Neural crest cell (in vitro differentiated cells): ENCODE results near the gene RAMP3. TPM values are rescaled to one million over a fixed set of nuclear protein-coding genes. Genes with fewer than 3 reads are reported as not detected.
A peak's percentile ranks its signal among the peaks of the same experiment; 100 is the strongest.

ENCODE experiments used
- DNase-seq: peaks from one replicate; pipeline ENCODE4 v3.0.0; 2021; ENCODE audit warnings: low read depth, mixed read lengths, low spot score
- H3K27ac Mint-ChIP-seq: one replicate; pipeline ENCODE4 v1.8.0; 2021; ENCODE audit warnings: mild to moderate bottlenecking, mixed read lengths; ENCODE audit not compliant: unreplicated experiment
- H3K27me3 Mint-ChIP-seq: 2 replicates; pipeline ENCODE4 v1.8.0; 2021; ENCODE audit warnings: low read depth, mild to moderate bottlenecking, mixed read lengths
- H3K36me3 Mint-ChIP-seq: 2 replicates; pipeline ENCODE4 v1.8.0; 2021; ENCODE audit warnings: low read depth, mild to moderate bottlenecking, mixed read lengths
- H3K4me1 Mint-ChIP-seq: 2 replicates; pipeline ENCODE4 v1.8.0; 2021; ENCODE audit warnings: mixed read lengths
- H3K4me3 Mint-ChIP-seq: one replicate; pipeline ENCODE4 v1.8.0; 2021; ENCODE audit warnings: mild to moderate bottlenecking, mixed read lengths
- H3K9me3 Mint-ChIP-seq: 2 replicates; pipeline ENCODE4 v1.8.0; 2021; ENCODE audit warnings: mixed read lengths
- total RNA-seq: library from RNA; stranded (reverse); gene quantifications from 2 replicates; pipeline ENCODE4 v1.2.1, GENCODE V29; 2021
- TF ChIP-seq, protein P1 (sequence below): fragments of 200-600 bp; sonication (generic); conservative IDR thresholded peaks from 2 replicates; pipeline ENCODE4 v1.5.0; 2021; ENCODE audit warnings: antibody characterized with exemption, mild to moderate bottlenecking

RAMP3 gene
- total RNA-seq, 1 donor from 2014 or later, result not detected

DNA sequence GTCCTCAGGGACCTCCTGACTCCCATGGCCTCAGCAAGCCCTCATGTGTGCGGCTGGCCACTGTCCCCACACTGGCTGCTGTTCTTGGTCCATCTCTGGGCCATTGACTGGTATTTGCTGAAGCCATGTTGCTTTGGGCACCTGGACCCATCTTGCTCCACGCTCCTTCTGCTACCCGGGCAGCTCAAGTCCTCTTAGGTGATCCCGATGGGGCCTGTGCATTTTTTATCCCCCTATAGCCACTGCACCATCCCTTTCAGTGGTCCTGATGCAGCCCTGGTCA is 16.7 kb downstream of the RAMP3 start:
- Mint-ChIP-seq H3K36me3 (no peaks in the 10 kb centered on the region), H3K9me3 (no peaks in the 10 kb centered on the region), H3K27me3 (no peaks in the 10 kb centered on the region), H3K27ac (no peak overlapping the region), H3K4me1 (no peaks in the 10 kb centered on the region), H3K4me3 (no peak overlapping the region)
- TF ChIP-seq, protein P1, sequence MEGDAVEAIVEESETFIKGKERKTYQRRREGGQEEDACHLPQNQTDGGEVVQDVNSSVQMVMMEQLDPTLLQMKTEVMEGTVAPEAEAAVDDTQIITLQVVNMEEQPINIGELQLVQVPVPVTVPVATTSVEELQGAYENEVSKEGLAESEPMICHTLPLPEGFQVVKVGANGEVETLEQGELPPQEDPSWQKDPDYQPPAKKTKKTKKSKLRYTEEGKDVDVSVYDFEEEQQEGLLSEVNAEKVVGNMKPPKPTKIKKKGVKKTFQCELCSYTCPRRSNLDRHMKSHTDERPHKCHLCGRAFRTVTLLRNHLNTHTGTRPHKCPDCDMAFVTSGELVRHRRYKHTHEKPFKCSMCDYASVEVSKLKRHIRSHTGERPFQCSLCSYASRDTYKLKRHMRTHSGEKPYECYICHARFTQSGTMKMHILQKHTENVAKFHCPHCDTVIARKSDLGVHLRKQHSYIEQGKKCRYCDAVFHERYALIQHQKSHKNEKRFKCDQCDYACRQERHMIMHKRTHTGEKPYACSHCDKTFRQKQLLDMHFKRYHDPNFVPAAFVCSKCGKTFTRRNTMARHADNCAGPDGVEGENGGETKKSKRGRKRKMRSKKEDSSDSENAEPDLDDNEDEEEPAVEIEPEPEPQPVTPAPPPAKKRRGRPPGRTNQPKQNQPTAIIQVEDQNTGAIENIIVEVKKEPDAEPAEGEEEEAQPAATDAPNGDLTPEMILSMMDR, result no peak
- no peak for DNase-seq

DNA sequence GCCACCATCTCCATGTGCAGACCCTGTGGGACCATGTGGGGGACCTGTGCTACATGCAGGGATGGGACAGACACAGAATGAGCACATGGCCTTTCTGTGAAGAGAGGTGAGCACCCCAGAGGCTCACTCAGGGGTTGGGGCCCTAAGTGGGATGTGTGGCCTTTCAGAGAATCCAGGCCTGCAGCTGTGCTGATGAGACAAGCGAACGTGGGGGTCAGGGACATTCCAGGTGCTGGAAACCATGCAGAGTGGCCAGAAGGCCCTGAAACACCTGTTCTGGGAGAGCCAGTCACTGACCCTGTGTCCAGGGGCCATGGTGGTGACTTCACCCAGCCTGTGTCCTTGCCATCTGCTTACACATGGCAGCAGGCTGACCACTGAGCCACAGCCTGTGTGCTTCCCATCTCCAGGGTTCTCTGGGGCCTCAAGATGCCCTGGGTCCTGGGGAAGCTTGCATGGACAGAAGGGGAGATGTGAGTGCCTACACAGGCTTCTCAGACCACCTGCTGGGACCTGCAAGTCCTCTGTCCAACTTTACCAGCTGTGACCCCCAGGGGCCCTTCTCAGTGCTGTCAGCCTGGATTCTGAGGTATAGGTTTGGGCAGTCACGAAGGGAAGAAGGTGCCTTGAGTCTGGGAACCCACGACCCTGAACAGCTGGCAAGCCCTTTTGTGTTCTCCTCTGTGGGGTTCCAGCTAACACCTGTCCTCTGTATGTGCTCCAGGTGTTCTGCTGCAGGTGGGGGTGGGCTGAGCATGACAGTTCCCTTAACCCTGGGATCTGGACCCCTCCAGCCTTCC is 17.6 kb downstream of the RAMP3 start:
- Mint-ChIP-seq H3K9me3 (no peaks in the 10 kb centered on the region), H3K36me3 (no peaks in the 10 kb centered on the region), H3K4me1 (no peaks in the 10 kb centered on the region), H3K27me3 (no peaks in the 10 kb centered on the region), H3K27ac (peak overlapping the region; percentile 71), H3K4me3 (no peak overlapping the region)
- DNase-seq, result no peak
- TF ChIP-seq, protein P1, result no peak

DNA sequence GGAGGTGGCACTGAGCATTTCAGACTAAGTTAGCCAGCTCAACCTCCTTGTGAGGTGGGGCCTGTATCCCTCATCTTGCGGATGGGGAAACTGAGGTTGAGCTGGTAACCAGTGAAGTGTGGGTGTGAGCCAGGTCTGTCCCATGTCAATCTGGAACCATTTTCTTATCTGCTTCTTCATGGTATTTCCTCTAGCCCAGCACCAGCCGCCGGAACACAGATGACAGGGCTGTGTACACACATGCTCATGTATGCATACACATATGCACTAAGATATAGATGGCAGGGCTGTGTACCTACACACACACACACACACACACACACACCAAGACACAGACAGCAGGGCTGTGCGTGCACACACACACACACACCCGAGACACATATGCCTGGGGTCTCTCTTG is 18.5 kb downstream of the RAMP3 start:
- TF ChIP-seq, protein P1, result no peak
- Mint-ChIP-seq H3K9me3 (no peaks in the 10 kb centered on the region), H3K27ac (no peak overlapping the region), H3K4me3 (no peak overlapping the region), H3K4me1 (no peaks in the 10 kb centered on the region), H3K27me3 (no peaks in the 10 kb centered on the region), H3K36me3 (no peaks in the 10 kb centered on the region)
- DNase-seq, result no peak

DNA sequence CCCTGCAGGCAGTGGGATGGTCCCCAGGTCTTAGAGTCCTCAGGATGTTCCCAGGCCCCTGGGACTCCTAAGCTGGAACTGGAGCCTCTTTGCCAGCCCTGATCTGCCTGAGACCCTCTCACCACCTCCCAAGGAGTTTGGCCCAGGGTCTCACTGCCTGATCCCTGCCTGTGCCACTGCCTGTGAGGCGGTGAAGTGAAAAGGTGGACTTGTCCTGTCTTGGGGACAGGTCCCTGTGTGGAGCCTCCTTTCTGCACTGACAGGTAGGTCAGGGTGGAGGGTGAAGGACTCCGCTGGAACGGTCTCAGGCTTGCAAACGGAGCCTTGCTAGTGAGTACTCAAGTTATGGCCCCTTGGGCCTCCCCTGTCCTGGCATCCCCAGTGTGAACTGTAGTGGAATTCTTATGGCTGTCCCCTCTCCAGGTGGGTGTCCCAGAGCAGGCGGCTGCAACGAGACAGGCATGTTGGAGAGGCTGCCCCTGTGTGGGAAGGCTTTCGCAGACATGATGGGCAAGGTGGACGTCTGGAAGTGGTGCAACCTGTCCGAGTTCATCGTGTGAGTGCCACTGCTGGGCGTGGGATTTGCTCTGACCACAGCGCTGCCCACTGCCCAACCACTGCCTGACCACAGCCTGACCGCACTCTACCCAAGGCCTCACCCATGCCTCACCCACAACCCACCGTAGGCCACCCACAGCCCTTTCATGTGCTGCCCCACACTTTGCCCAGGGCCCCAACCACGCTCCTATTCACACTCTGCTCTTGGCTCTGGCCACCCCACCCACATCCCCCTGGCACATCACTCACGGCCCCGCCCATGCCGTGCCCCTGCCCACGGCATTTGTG is 19.5 kb downstream of the RAMP3 start:
- DNase-seq, result no peak
- Mint-ChIP-seq H3K27ac (no peak overlapping the region), H3K4me1 (no peaks in the 10 kb centered on the region), H3K9me3 (no peaks in the 10 kb centered on the region), H3K27me3 (no peaks in the 10 kb centered on the region), H3K4me3 (no peak overlapping the region), H3K36me3 (no peaks in the 10 kb centered on the region)
- TF ChIP-seq, protein P1, result no peak

DNA sequence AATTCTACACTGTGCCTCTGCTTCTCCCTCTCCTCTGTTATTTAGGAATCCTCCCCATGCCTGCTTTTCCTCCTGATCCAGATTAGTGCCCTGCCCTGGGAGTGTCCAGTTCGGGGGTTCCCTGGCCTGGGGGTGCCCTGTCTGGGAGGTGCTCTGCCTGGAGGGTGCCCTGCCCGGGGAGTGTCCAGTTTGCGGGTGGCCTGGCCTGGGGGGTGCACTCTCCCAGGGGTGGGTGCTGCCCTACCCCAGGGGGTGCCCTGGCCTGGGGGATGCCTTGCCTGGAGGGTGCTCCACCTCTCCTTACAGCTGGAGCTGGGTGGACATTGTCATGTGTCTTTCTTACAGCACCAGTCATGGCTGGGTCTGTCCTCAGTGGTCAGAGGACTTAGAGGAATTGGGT is 20.2 kb downstream of the RAMP3 start:
- Mint-ChIP-seq H3K36me3 (no peaks in the 10 kb centered on the region), H3K27ac (no peak overlapping the region), H3K27me3 (no peaks in the 10 kb centered on the region), H3K4me3 (no peak overlapping the region), H3K4me1 (no peaks in the 10 kb centered on the region), H3K9me3 (no peaks in the 10 kb centered on the region)
- TF ChIP-seq, protein P1, result no peak
- DNase-seq, result no peak
